HEK293 (cell line): ENCODE data around the gene KIF21A.

ENCODE experiments used
- CTCF ChIA-PET: fragments of 350-600 bp; formaldehyde crosslinking; extraction: SDS; loops from one replicate; lab custom pipeline; 2021; ENCODE audit warnings: antibody characterized with exemption; lab: Yijun Ruan, JAX
- POLR2A ChIA-PET: fragments of 300-600 bp; formaldehyde crosslinking; extraction: SDS; loops from one replicate; lab custom pipeline; 2020; ENCODE audit warnings: antibody characterized with exemption, inconsistent platforms; lab: Yijun Ruan, JAX
- H3K27ac ChIP-seq: fragments of 200-500 bp; sonication (Bioruptor generic); 2 replicates; pipeline ENCODE4 v1.5.1; 2014; ENCODE audit warnings: low read depth, low read length, control low read depth, inconsistent platforms; ENCODE audit errors: extremely low read depth
- H3K36me3 ChIP-seq, 2 experiments: fragments of 200-500 bp in 1 of 2; sonication (Bioruptor generic) in 1 of 2; 1 replicate in 1 of 2; 2 replicates in 1 of 2; pipeline ENCODE4 v1.5.1; 2014 to 2017; ENCODE audit warnings: inconsistent platforms in 2 of 2, low read length in 2 of 2; ENCODE audit not compliant: control insufficient read depth in 2 of 2, insufficient read depth in 1 of 2
- H3K4me1 ChIP-seq: fragments of 200-500 bp; sonication (Bioruptor generic); 2 replicates; pipeline ENCODE4 v1.5.1; 2014; ENCODE audit warnings: mild to moderate bottlenecking, low read length, inconsistent platforms; ENCODE audit not compliant: control insufficient read depth, insufficient read depth
- H3K4me3 ChIP-seq: 2 replicates; pipeline ENCODE4 v1.5.1; 2011; ENCODE audit warnings: low read depth, mild to moderate bottlenecking, control low read depth, low read length, moderate library complexity
- H3K9me3 ChIP-seq: fragments of 200-500 bp; sonication (Bioruptor generic); 2 replicates; pipeline ENCODE4 v1.5.1; 2014; ENCODE audit warnings: low read depth, low read length, inconsistent platforms; ENCODE audit not compliant: control insufficient read depth, insufficient read depth
- BCL11B ChIP-seq: fragments of 450-650 bp; formaldehyde crosslinking; IDR thresholded peaks from 2 replicates; pipeline ENCODE4 v1.5.1; 2016; ENCODE audit warnings: low read depth, missing biosample characterization, missing genetic modification characterization
- HIC1 ChIP-seq: fragments of 450-650 bp; formaldehyde crosslinking; IDR thresholded peaks from 2 replicates; pipeline ENCODE4 v1.5.1; 2016; ENCODE audit warnings: missing biosample characterization, missing genetic modification characterization
- KLF8 ChIP-seq: fragments of 450-650 bp; formaldehyde crosslinking; IDR thresholded peaks from 2 replicates; pipeline ENCODE4 v1.5.1; 2016; ENCODE audit warnings: missing biosample characterization, missing genetic modification characterization
- PRDM6 ChIP-seq: fragments of 450-650 bp; formaldehyde crosslinking; IDR thresholded peaks from 2 replicates; pipeline ENCODE4 v1.5.1; 2017; ENCODE audit warnings: missing biosample characterization, missing genetic modification characterization
- ZIC2 ChIP-seq: fragments of 450-650 bp; formaldehyde crosslinking; IDR thresholded peaks from 2 replicates; pipeline ENCODE4 v1.5.1; 2016; ENCODE audit warnings: missing biosample characterization, missing genetic modification characterization
- ZNF133 ChIP-seq: fragments of 450-650 bp; formaldehyde crosslinking; IDR thresholded peaks from 2 replicates; pipeline ENCODE4 v1.5.1; 2016; ENCODE audit warnings: missing biosample characterization, missing genetic modification characterization
- ZNF19 ChIP-seq: fragments of 450-650 bp; formaldehyde crosslinking; IDR thresholded peaks from 2 replicates; pipeline ENCODE4; 2016; ENCODE audit warnings: missing biosample characterization, missing genetic modification characterization, low read depth
- ZNF214 ChIP-seq: fragments of 450-650 bp; formaldehyde crosslinking; IDR thresholded peaks from 2 replicates; pipeline ENCODE4 v1.5.1; 2017; ENCODE audit warnings: missing biosample characterization, mild to moderate bottlenecking, missing genetic modification characterization, borderline replicate concordance
- ZNF302 ChIP-seq: fragments of 450-650 bp; formaldehyde crosslinking; IDR thresholded peaks from 2 replicates; pipeline ENCODE4 v1.5.1; 2016; ENCODE audit warnings: missing biosample characterization, missing genetic modification characterization, low read depth
- ZNF335 ChIP-seq: fragments of 450-650 bp; formaldehyde crosslinking; conservative IDR thresholded peaks from 2 replicates; pipeline ENCODE4 v1.5.1; 2016; ENCODE audit warnings: missing biosample characterization, missing genetic modification characterization
- ZNF366 ChIP-seq: fragments of 450-650 bp; formaldehyde crosslinking; conservative IDR thresholded peaks from 2 replicates; pipeline ENCODE4 v1.5.1; 2016; ENCODE audit warnings: missing biosample characterization, missing genetic modification characterization
- ZNF391 ChIP-seq: fragments of 450-650 bp; formaldehyde crosslinking; IDR thresholded peaks from 2 replicates; pipeline ENCODE4 v1.5.1; 2016; ENCODE audit warnings: low read depth, missing biosample characterization, missing genetic modification characterization, borderline replicate concordance
- ZNF449 ChIP-seq: fragments of 450-650 bp; formaldehyde crosslinking; IDR thresholded peaks from 2 replicates; pipeline ENCODE4 v1.5.1; 2017; ENCODE audit warnings: missing biosample characterization, mild to moderate bottlenecking, missing genetic modification characterization, moderate library complexity
- ZNF514 ChIP-seq: fragments of 450-650 bp; formaldehyde crosslinking; IDR thresholded peaks from 2 replicates; pipeline ENCODE4 v1.5.1; 2016; ENCODE audit warnings: missing biosample characterization, missing genetic modification characterization
- ZNF529 ChIP-seq: fragments of 450-650 bp; formaldehyde crosslinking; IDR thresholded peaks from 2 replicates; pipeline ENCODE4 v1.5.1; 2017; ENCODE audit warnings: missing genetic modification characterization, missing biosample characterization; ENCODE audit not compliant: insufficient replicate concordance
- ZNF645 ChIP-seq: fragments of 450-650 bp; formaldehyde crosslinking; IDR thresholded peaks from 2 replicates; pipeline ENCODE4; 2016; ENCODE audit warnings: missing biosample characterization, missing genetic modification characterization
- ZNF664 ChIP-seq: fragments of 450-650 bp; formaldehyde crosslinking; IDR thresholded peaks from 2 replicates; pipeline ENCODE4 v1.5.1; 2016; ENCODE audit warnings: missing biosample characterization, missing genetic modification characterization
- ZNF76 ChIP-seq: fragments of 450-650 bp; formaldehyde crosslinking; IDR thresholded peaks from 2 replicates; pipeline ENCODE4; 2016; ENCODE audit warnings: low read depth, missing biosample characterization, missing genetic modification characterization, borderline replicate concordance
- ZNF777 ChIP-seq: fragments of 450-650 bp; formaldehyde crosslinking; IDR thresholded peaks from 2 replicates; pipeline ENCODE4 v1.5.1; 2017; ENCODE audit warnings: missing biosample characterization, missing genetic modification characterization, borderline replicate concordance
- ZSCAN18 ChIP-seq: fragments of 450-650 bp; formaldehyde crosslinking; IDR thresholded peaks from 2 replicates; pipeline ENCODE4 v1.5.1; 2016; ENCODE audit warnings: missing biosample characterization, missing genetic modification characterization
- TF ChIP-seq, protein P1 (sequence below): fragments of 450-650 bp; formaldehyde crosslinking; IDR thresholded peaks from 2 replicates; pipeline ENCODE4 v1.5.1; 2016; ENCODE audit warnings: missing biosample characterization, missing genetic modification characterization
- TF ChIP-seq, protein P2 (sequence below): fragments of 450-650 bp; formaldehyde crosslinking; IDR thresholded peaks from 2 replicates; pipeline ENCODE4 v1.5.1; 2016; ENCODE audit warnings: missing biosample characterization, missing genetic modification characterization, borderline replicate concordance

Gene KIF21A

DNA sequence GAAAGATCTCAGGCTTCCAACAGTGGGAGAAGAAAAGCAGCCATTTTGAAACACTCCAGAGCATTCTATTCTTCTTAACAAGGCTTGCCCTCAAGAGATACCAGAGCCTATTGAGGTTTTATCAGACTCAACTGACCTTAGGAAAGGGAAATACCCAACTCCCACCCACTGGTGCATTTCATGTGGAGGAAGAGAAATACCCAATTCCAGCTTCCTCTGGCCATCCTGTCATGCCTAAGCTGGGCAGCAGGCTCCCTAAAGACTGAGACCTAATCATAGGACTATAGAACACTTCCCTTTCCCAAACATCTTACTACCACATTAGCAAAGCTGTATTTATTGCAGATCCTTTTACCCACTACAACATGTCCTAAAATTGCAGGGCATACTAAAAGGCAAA, 164.5 kb downstream of the KIF21A start (continued):
- no peak for TF ChIP-seq ZNF664 (tag by site-specific recombination)
- TF ChIP-seq, protein P1, sequence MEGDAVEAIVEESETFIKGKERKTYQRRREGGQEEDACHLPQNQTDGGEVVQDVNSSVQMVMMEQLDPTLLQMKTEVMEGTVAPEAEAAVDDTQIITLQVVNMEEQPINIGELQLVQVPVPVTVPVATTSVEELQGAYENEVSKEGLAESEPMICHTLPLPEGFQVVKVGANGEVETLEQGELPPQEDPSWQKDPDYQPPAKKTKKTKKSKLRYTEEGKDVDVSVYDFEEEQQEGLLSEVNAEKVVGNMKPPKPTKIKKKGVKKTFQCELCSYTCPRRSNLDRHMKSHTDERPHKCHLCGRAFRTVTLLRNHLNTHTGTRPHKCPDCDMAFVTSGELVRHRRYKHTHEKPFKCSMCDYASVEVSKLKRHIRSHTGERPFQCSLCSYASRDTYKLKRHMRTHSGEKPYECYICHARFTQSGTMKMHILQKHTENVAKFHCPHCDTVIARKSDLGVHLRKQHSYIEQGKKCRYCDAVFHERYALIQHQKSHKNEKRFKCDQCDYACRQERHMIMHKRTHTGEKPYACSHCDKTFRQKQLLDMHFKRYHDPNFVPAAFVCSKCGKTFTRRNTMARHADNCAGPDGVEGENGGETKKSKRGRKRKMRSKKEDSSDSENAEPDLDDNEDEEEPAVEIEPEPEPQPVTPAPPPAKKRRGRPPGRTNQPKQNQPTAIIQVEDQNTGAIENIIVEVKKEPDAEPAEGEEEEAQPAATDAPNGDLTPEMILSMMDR = no peak

- Histone ChIP-seq H3K27ac (no peak overlapping the region), H3K9me3 (no peaks in the 10 kb centered on the region), H3K4me1 (no peaks in the 10 kb centered on the region), H3K36me3 (no peaks in the 10 kb centered on the region), H3K4me3 (no peak overlapping the region)
- CTCF ChIA-PET = interaction anchor here (1.0 kb wide), 1 partner anchor 426 kb away, joined by 3 read pairs; no protein-coding TSS in a partner anchor
- POLR2A ChIA-PET = no interaction called here
- TF ChIP-seq KLF8 (tag by site-specific recombination) = no peak
- peak; percentile 36; the same call in 1 of the 2 replicates for TF ChIP-seq ZNF335 (tag by site-specific recombination)
- no peak for TF ChIP-seq ZNF302
- no peak for TF ChIP-seq ZNF514
- TF ChIP-seq ZNF391 (tag by site-specific recombination) = no peak
- no peak for TF ChIP-seq ZNF214 (tag by site-specific recombination)
- 0 out of 2 replicates have a peak, but pooled peaks have one; percentile 63 for TF ChIP-seq BCL11B (tag by site-specific recombination)
- TF ChIP-seq ZNF645 (tag by site-specific recombination) = no peak
- TF ChIP-seq ZNF777 (tag by site-specific recombination) = no peak
- no peak for TF ChIP-seq ZNF133 (tag by site-specific recombination)
- TF ChIP-seq, protein P2, sequence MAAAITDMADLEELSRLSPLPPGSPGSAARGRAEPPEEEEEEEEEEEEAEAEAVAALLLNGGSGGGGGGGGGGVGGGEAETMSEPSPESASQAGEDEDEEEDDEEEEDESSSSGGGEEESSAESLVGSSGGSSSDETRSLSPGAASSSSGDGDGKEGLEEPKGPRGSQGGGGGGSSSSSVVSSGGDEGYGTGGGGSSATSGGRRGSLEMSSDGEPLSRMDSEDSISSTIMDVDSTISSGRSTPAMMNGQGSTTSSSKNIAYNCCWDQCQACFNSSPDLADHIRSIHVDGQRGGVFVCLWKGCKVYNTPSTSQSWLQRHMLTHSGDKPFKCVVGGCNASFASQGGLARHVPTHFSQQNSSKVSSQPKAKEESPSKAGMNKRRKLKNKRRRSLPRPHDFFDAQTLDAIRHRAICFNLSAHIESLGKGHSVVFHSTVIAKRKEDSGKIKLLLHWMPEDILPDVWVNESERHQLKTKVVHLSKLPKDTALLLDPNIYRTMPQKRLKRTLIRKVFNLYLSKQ (tag by site-specific recombination) = no peak
- 0 out of 2 replicates have a peak, but pooled peaks have one; percentile 16 for TF ChIP-seq ZNF19
- peak; percentile 64; the same call in 1 of the 2 replicates for TF ChIP-seq PRDM6 (tag by site-specific recombination)
- no peak for TF ChIP-seq ZIC2 (tag by site-specific recombination)
- no peak for TF ChIP-seq ZNF76 (tag by site-specific recombination)
- TF ChIP-seq ZSCAN18 (tag by site-specific recombination) = 0 out of 2 replicates have a peak, but pooled peaks have one; percentile 16
- peak; percentile 62 for TF ChIP-seq ZNF366 (tag by site-specific recombination)
- no peak for TF ChIP-seq ZNF529
- TF ChIP-seq HIC1 (tag by site-specific recombination) = no peak
- TF ChIP-seq ZNF449 (tag by site-specific recombination) = no peak
Observed at GRCh38 chr12:39277416-39277815, 165.5 kb downstream of the KIF21A start.
